HFFc6 (cell line): ENCODE results near the gene MS4A1. TPM values are rescaled to one million over a fixed set of nuclear protein-coding genes. Genes with fewer than 3 reads are reported as not detected.
"Not testable (repeated sequence)": the region's sequence is repeated elsewhere in the genome, so short reads cannot be mapped to it uniquely, and the experiment has no call there.

ENCODE experiments used
- DNase-seq: peaks from one replicate; pipeline ENCODE4 v3.0.0-alpha.2; 2018
- H3K27ac Mint-ChIP-seq: 2 replicates; pipeline ENCODE4 v1.8.0; 2020; ENCODE audit warnings: mild to moderate bottlenecking, mixed read lengths
- H3K27me3 Mint-ChIP-seq: 2 replicates; pipeline ENCODE4 v1.8.0; 2021; ENCODE audit warnings: mild to moderate bottlenecking, moderate library complexity, mixed read lengths; ENCODE audit not compliant: insufficient read depth
- H3K36me3 Mint-ChIP-seq: 2 replicates; pipeline ENCODE4 v1.8.0; 2021; ENCODE audit warnings: low read depth, mixed read lengths
- H3K4me1 Mint-ChIP-seq: 2 replicates; pipeline ENCODE4 v1.8.0; 2020; ENCODE audit warnings: low read depth, mixed read lengths
- H3K4me3 Mint-ChIP-seq: 2 replicates; pipeline ENCODE4 v1.8.0; 2020; ENCODE audit warnings: mild to moderate bottlenecking, moderate library complexity, mixed read lengths
- H3K9me3 Mint-ChIP-seq: 2 replicates; pipeline ENCODE4 v1.8.0; 2020; ENCODE audit warnings: mild to moderate bottlenecking, mixed read lengths
- CTCF ChIP-seq: fragments of 200-600 bp; sonication (generic); IDR thresholded peaks from 2 replicates; pipeline ENCODE4 v1.5.0; 2021; ENCODE audit warnings: antibody characterized with exemption, mild to moderate bottlenecking
- total RNA-seq, 6 experiments: library from RNA; stranded (reverse); fragmentation: NEBNext Ultra II Directional; extraction: Animal tissue kit (Norgen Biotek cat#: 25700); gene quantifications; 2 replicates in 1 of 6; 3 replicates in 5 of 6; pipeline ENCODE4 v1.2.3, GENCODE V29; 2021

Gene MS4A1
- total RNA-seq, 6 experiments from 2014 or later, result not detected

DNA sequence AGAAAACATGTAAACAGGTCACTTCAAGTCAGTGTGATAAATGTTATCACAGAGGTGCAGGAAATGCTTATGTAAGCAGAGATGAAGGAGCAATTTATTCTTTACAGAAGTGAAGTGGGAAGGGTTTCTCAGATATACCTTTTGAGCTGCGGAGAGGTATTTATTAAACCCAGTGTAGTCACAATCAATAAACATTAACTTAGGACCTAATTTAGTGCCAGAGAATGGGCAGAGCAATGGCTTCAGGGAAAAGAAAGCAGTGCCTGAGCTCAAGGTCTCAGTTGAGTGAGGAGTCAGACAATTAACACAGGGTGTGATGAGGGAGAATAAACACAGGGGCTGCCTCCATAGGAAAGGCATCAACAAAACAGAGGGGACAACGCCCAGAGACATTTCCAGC is 24.4 kb upstream of the MS4A1 start:
- no peak for TF ChIP-seq CTCF
- no peak overlapping the region for H3K4me3 Mint-ChIP-seq
- peaks cover 5% of the 10 kb centered on the region; the same call in 1 of the 2 replicates for H3K36me3 Mint-ChIP-seq
- no peak for DNase-seq
- no peaks in the 10 kb centered on the region for H3K27me3 Mint-ChIP-seq
- H3K4me1 Mint-ChIP-seq, result no peaks in the 10 kb centered on the region
- peaks cover 31% of the 10 kb centered on the region for H3K9me3 Mint-ChIP-seq
- H3K27ac Mint-ChIP-seq, result no peak overlapping the region

DNA sequence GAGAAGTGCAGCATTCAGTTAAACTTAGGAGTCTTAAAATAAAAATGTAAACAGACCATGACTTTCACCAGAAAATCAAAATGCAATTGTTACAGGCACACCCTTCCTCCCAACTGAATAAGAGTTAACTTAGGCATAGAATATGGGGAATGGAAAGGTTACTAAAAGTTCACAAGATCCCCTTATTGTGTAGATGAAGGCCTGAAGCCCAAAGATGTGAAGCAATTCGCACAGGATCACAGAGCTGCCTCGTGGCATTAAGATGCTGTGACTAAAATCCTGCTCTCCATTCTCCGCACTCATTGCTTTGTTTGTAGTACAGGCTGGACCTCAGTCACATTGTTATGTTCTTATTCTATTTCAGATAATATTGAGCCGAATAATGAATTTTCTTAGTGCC is 22.2 kb upstream of the MS4A1 start:
- no peak for DNase-seq
- peaks cover 5% of the 10 kb centered on the region; the same call in 1 of the 2 replicates for H3K36me3 Mint-ChIP-seq
- H3K27ac Mint-ChIP-seq, result no peak overlapping the region
- no peaks in the 10 kb centered on the region for H3K27me3 Mint-ChIP-seq
- no peaks in the 10 kb centered on the region for H3K4me1 Mint-ChIP-seq
- peaks cover 31% of the 10 kb centered on the region for H3K9me3 Mint-ChIP-seq
- no peak for TF ChIP-seq CTCF
- H3K4me3 Mint-ChIP-seq, result no peak overlapping the region

DNA sequence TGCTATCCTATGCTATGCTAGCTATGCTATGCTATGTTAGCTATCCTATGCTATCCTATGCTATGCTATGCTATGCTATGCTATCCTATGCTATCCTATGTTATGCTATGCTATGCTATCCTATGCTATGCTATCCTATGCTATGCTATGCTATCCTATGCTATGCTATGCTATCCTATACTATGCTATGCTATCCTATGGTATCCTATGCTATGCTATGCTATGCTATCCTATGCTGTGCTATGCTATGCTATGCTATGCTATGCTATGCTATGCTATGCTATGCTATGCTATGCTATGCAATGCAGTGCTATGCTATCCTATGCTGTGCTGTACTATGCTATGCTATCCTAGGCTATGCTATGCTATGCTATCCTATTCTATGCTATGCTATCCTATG is 8.6 kb upstream of the MS4A1 start:
- Mint-ChIP-seq H3K27me3 (no peaks in the 10 kb centered on the region), H3K27ac (no peak overlapping the region), H3K36me3 (no peaks in the 10 kb centered on the region), H3K4me1 (no peaks in the 10 kb centered on the region), H3K9me3 (peaks cover 12% of the 10 kb centered on the region), H3K4me3 (no peak overlapping the region)
- no peak for DNase-seq
- TF ChIP-seq CTCF, result no peak

GRCh38 chr11:60447846-60448245 is 7.8 kb upstream of the MS4A1 start:
- Mint-ChIP-seq H3K9me3 (peaks cover 12% of the 10 kb centered on the region), H3K27me3 (no peaks in the 10 kb centered on the region), H3K4me3 (no peak overlapping the region), H3K27ac (no peak overlapping the region), H3K36me3 (no peaks in the 10 kb centered on the region), H3K4me1 (no peaks in the 10 kb centered on the region)
- TF ChIP-seq CTCF, result no peak
- no peak for DNase-seq

DNA sequence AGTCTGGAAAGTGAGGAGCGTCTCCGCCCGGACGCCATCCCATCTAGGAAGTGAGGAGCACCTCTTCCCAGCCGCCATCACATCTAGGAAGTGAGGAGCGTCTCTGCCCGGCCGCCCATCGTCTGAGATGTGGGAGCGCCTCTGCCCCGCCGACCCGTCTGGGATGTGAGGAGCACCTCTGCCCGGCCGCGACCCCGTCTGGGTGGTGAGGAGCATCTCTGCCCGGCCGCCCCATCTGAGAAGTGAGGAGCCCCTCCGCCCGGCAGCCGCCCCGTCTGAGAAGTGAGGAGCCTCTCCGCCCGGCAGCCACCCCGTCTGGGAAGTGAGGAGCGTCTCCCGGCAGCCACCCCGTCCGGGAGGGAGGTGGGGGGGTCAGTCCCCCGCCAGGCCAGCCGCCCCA is 4.5 kb upstream of the MS4A1 start:
- not testable (repeated sequence) for H3K27ac Mint-ChIP-seq, H3K27me3 Mint-ChIP-seq, H3K4me1 Mint-ChIP-seq, H3K4me3 Mint-ChIP-seq, H3K36me3 Mint-ChIP-seq, DNase-seq
- H3K9me3 Mint-ChIP-seq, result peaks cover 23% of the 10 kb centered on the region

DNA sequence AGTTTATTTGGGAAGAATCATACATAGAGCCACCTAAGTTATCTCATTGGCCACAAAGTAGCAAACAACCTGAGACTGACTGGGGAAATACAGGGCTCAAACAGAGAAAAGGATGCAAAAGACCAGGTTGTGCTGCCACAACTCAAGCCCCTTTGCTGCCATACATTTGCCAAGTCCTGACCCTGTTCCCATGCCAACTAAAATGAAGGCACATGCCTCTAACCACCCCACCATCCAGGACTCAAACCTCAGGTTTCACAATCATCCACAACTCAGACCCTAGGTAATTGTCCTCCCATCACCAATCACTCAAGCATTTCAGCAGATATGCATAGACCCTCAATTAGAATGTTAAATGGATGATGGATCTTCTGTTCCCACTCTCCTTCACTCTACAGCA is 1.4 kb upstream of the MS4A1 start:
- no peaks in the 10 kb centered on the region for H3K27me3 Mint-ChIP-seq
- H3K4me3 Mint-ChIP-seq, result no peak overlapping the region
- DNase-seq, result no peak
- peaks cover 40% of the 10 kb centered on the region for H3K9me3 Mint-ChIP-seq
- no peaks in the 10 kb centered on the region for H3K4me1 Mint-ChIP-seq
- H3K36me3 Mint-ChIP-seq, result peaks cover 6% of the 10 kb centered on the region
- no peak overlapping the region for H3K27ac Mint-ChIP-seq
- TF ChIP-seq CTCF, result no peak
